ENCODE measurements around the gene KANK2.

KANK2 gene

DNA sequence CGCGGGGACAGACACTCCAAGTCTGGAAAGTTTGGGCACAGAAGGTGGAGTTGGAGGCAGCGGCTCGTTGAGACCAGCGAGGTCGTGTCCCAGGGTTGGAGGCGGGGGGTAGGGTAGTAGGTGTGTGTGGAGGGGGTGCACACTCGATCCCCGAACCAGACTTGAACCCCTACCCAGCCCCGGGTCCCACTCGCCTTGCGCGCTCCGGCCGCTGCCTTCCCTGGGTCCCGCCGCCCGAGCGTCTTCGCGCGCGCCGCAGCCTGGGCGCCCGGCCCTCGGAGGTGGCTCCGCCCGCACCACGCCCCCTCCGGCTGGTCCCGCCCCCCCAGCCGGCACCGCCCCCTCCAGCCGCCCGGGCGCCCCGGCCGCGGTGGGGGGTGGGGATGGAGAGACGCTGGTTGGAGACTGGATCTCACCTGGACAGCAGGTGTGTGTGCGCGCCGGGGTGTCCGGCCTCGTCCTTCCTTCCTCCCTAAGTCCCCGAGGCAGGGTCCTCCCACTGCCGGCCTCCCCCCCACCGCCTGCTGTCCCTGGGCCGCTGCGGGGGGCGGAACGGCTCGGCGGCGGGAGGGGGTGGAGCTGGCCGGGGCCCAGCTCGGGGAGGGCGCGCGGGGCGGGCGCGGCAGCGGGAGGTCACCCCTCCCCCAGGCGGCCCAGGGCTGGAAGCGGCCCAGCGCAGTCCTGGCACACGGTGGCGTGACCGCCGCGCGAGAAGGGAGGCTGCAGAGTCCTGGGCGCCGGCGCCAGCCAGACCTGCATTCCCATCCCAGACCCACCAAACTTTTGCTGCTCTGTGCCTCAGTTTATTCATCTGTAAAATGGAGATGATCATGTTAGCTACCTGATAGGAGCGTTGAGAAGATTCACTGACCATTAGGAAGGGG lies at the start of gene KANK2:
Gene KANK2 (minus strand): TSS at position 255 of the 884 bp plus-strand sequence. CDS start 3,034 bp downstream, outside the sequence.
- Histone ChIP-seq H3K4me3 (ENCODE audit: low read length) (peak within 1 kb of the TSS; percentile 91), H3K36me3 (ENCODE audit: control insufficient read depth, insufficient read depth, low read length) (peaks cover 2% of the 10 kb centered on the region), H3K4me1 (ENCODE audit: control insufficient read depth, insufficient read depth, low read length) (peaks cover 24% of the 10 kb centered on the region), H3K27me3 (ENCODE audit: control insufficient read depth, insufficient read depth, low read length) (no peaks in the 10 kb centered on the region), H3K27ac (ENCODE audit: low read depth, low read length) (peak within 1 kb of the TSS; percentile 94), H3K9ac (ENCODE audit: low read length) (peak within 1 kb of the TSS; percentile 80)

DNA sequence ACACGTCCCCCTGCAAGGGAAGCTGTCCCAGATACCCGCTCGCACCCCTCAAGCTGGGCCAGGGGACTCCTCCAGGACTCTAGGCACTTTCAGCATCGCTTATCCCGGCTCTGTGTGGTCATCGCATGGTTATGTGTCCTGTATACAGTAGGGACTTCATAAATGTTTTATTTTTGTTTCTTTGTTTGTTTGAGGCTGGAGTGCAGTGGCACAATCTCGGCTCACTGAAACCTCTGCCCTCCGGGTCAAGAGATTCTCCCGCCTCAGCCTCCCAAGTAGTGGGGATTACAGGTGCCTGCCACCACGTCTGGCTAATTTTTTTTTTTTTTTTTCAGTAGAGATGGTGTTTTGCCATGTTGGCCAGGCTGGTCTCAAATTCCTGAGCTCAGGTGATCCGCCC lies 49.6 kb upstream of the KANK2 start:
- H3K27ac ChIP-seq (ENCODE audit: low read depth, low read length) = no peak overlapping the region

DNA sequence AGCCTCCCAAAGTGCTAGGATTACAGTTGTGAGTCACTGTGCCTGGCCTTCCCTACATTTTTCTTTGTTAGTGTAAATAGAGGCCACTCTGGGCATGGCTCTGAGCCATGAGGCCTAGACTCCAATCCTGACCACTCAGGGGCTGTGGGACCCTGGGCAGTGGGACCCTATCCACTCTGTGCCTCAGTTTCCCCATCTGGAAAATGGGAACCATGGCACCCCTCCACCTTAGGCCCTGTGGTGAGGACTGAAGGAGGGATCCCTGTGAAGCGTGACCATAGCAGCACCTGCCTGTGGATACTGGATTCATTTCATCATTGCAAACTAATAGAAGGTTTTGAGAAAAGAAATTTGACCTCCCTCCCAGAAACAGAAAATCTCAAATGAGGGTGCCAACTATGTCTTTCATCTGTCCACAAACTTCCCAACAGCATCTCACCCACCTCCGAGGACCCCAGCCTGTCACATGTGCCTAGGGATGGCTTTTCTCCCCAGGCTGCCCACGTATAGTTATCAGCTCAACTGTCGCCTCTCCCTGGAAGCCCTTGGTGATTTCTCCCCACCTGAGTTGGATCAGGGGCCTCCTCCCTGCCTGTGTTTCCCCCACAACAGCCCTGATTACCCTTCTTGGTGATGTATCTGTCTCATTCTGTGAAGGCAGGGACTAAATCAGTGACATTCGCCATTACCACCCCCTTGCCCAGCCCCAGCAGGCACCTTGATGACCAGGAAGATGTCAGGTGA lies 47.7 kb upstream of the KANK2 start:
- H3K27me3 ChIP-seq (ENCODE audit: control insufficient read depth, insufficient read depth, low read length) = no peaks in the 10 kb centered on the region

More for the DNA sequence above, 49.6 kb upstream of the KANK2 start:
- H3K9ac ChIP-seq (ENCODE audit: low read length) = no peak overlapping the region
- no peaks in the 10 kb centered on the region for H3K4me1 ChIP-seq (ENCODE audit: control insufficient read depth, insufficient read depth, low read length)
- H3K36me3 ChIP-seq (ENCODE audit: control insufficient read depth, insufficient read depth, low read length) = peaks cover 12% of the 10 kb centered on the region
- H3K27me3 ChIP-seq (ENCODE audit: control insufficient read depth, insufficient read depth, low read length) = no peaks in the 10 kb centered on the region
- no peak overlapping the region for H3K4me3 ChIP-seq (ENCODE audit: low read length)

DNA sequence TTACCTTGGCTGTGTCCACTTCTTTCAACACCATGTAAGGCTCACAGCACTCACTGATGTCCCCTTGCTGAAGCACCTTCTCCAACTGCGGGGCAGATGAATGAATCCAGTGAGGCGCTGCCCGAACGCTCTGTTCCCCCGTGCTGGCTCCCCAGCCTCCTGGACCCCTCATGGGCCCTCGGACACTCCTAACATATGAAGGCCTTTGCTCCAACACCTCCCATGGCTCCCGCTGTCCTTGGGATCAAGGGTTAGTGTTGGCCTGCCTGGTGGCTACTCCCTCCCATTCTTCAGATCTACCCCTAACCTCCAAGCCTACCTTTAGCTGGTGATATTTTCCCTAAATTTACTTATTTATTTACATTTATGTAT lies 46.4 kb upstream of the KANK2 start:
- H3K36me3 ChIP-seq (ENCODE audit: control insufficient read depth, insufficient read depth, low read length) = peaks cover 7% of the 10 kb centered on the region
- H3K4me1 ChIP-seq (ENCODE audit: control insufficient read depth, insufficient read depth, low read length) = no peaks in the 10 kb centered on the region
- no peak overlapping the region for H3K4me3 ChIP-seq (ENCODE audit: low read length)
- no peak overlapping the region for H3K9ac ChIP-seq (ENCODE audit: low read length)
- no peak overlapping the region for H3K27ac ChIP-seq (ENCODE audit: low read depth, low read length)
- no peaks in the 10 kb centered on the region for H3K27me3 ChIP-seq (ENCODE audit: control insufficient read depth, insufficient read depth, low read length)

More for the DNA sequence above, 47.7 kb upstream of the KANK2 start:
- H3K4me3 ChIP-seq (ENCODE audit: low read length) = no peak overlapping the region
- H3K4me1 ChIP-seq (ENCODE audit: control insufficient read depth, insufficient read depth, low read length) = no peaks in the 10 kb centered on the region
- no peak overlapping the region for H3K27ac ChIP-seq (ENCODE audit: low read depth, low read length)
- H3K9ac ChIP-seq (ENCODE audit: low read length) = no peak overlapping the region
- H3K36me3 ChIP-seq (ENCODE audit: control insufficient read depth, insufficient read depth, low read length) = peaks cover 7% of the 10 kb centered on the region

DNA sequence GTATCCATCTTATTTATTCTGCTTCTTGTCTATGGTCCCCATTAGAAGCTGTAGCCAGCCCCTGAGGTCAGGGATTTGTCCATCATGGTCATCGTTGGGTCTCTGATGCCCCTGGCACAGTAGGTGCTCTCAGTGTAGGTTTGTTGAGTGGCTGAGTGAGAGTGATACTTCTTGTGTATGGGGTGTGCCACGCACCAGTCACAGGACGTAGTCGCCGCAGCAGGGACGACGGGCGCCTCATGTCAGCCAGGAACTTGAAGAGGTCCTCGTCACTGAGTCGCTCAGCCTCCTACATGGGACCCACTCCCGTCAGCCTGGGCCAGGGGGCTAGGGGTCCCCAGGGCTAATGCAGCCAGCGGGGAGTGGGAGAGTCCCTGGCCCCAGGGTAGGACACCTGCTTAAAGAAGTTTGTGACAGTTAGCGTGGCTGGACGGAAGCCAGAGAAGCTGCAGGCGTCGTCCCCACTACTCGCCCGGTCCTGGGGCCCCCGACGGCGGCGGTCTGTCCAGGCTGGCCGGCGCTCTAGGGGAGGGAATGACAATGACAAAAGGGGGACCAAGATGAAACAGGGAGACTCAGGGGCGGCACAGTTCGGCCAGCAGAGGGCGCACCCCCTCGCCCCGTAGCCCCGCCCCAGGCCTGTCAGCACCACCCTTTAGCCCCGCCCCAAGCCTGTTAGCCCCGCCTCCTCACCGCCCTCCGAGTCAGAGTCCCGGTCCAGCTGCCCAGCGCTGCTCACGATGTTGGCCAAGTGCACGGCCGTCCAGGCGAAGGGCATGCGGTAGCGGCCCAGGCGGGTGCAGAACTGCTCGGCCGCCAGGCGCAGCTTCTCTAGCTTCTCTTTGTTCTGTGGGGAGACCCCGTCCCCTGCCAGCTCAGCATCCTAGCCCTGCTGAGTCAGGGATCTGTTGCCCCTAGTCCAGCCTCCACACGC lies 45.8 kb upstream of the KANK2 start:
- H3K27me3 ChIP-seq (ENCODE audit: control insufficient read depth, insufficient read depth, low read length) = no peaks in the 10 kb centered on the region
- peaks cover 7% of the 10 kb centered on the region for H3K36me3 ChIP-seq (ENCODE audit: control insufficient read depth, insufficient read depth, low read length)
- H3K4me1 ChIP-seq (ENCODE audit: control insufficient read depth, insufficient read depth, low read length) = no peaks in the 10 kb centered on the region
- no peak overlapping the region for H3K4me3 ChIP-seq (ENCODE audit: low read length)
- H3K27ac ChIP-seq (ENCODE audit: low read depth, low read length) = no peak overlapping the region
- H3K9ac ChIP-seq (ENCODE audit: low read length) = no peak overlapping the region

DNA sequence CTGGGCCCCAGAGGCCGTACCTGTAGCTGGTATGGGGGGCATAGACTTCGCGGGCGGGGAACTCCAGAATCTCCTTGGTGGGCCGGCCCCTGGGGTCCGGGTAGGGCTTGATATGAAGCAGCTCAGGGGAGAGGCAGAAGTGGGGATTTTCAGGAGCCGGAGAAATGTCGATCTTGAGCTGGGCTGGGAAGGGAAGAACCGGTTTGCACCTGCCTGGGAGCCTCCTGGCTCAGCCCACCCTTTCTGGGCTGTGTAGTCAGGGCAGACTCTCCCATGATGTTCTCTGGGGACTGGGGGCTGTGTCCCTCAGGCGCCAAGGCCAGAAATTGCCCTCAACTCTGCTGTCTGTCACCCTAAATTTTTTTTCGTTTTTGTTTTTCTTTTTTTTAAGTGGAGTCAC lies 44.7 kb upstream of the KANK2 start:
- no peaks in the 10 kb centered on the region for H3K27me3 ChIP-seq (ENCODE audit: control insufficient read depth, insufficient read depth, low read length)
- H3K27ac ChIP-seq (ENCODE audit: low read depth, low read length) = no peak overlapping the region
- no peak overlapping the region for H3K4me3 ChIP-seq (ENCODE audit: low read length)
- H3K9ac ChIP-seq (ENCODE audit: low read length) = no peak overlapping the region
- H3K36me3 ChIP-seq (ENCODE audit: control insufficient read depth, insufficient read depth, low read length) = peaks cover 3% of the 10 kb centered on the region
- no peaks in the 10 kb centered on the region for H3K4me1 ChIP-seq (ENCODE audit: control insufficient read depth, insufficient read depth, low read length)

DNA sequence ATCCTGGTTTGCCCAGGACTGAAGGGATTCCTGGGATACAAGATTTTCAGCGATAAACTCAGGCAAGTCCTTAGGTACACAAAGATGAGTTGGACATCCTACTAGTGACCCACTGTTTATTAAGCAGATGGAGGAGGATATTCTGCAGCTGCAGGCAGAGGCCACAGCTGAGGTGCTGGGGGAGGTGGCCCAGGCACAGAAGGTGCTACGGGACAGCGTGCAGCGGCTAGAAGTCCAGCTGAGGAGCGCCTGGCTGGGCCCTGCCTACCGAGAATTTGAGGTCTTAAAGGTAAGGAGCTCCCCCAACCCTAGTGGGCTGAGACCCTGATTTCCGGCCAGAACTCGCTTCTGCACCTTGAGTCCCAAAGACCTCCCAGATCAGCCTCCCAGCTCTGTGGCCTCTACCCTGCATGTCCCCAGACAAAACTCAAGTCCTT lies 42.7 kb upstream of the KANK2 start:
- H3K4me1 ChIP-seq (ENCODE audit: control insufficient read depth, insufficient read depth, low read length) = no peaks in the 10 kb centered on the region
- no peak overlapping the region for H3K4me3 ChIP-seq (ENCODE audit: low read length)
- no peak overlapping the region for H3K9ac ChIP-seq (ENCODE audit: low read length)
- H3K27me3 ChIP-seq (ENCODE audit: control insufficient read depth, insufficient read depth, low read length) = no peaks in the 10 kb centered on the region
- H3K36me3 ChIP-seq (ENCODE audit: control insufficient read depth, insufficient read depth, low read length) = no peaks in the 10 kb centered on the region
- H3K27ac ChIP-seq (ENCODE audit: low read depth, low read length) = no peak overlapping the region

DNA sequence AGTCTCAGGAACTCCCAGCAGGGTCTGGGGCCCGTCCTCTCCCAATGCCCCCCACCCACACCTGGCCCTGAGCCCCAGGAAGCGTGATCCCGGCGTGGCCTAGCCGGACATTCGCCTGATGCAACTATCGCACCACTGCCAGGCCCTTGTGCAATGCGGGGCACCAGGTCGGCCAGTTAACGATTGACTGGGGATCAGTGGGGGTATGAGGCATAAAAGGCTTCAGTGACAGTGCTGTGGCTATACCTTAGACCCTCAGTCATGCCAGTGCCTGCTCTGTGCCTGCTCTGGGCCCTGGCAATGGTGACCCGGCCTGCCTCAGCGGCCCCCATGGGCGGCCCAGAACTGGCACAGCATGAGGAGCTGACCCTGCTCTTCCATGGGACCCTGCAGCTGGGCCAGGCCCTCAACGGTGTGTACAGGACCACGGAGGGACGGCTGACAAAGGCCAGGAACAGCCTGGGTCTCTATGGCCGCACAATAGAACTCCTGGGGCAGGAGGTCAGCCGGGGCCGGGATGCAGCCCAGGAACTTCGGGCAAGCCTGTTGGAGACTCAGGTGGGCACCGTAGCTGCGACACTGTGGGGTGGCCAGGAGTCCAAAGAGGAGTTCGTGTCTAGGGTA lies 42.1 kb upstream of the KANK2 start, which contains the start of gene ANGPTL8:
Gene ANGPTL8 (plus strand): TSS at position 243 of the 624 bp plus-strand sequence. CDS start 19 bp downstream, at position 262.
- no peak within 1 kb of the TSS for H3K27ac ChIP-seq (ENCODE audit: low read depth, low read length)
- no peak within 1 kb of the TSS for H3K9ac ChIP-seq (ENCODE audit: low read length)
- no peaks in the 10 kb centered on the region for H3K4me1 ChIP-seq (ENCODE audit: control insufficient read depth, insufficient read depth, low read length)
- no peak within 1 kb of the TSS for H3K4me3 ChIP-seq (ENCODE audit: low read length)
- H3K27me3 ChIP-seq (ENCODE audit: control insufficient read depth, insufficient read depth, low read length) = no peaks in the 10 kb centered on the region
- no peaks in the 10 kb centered on the region for H3K36me3 ChIP-seq (ENCODE audit: control insufficient read depth, insufficient read depth, low read length)

DNA sequence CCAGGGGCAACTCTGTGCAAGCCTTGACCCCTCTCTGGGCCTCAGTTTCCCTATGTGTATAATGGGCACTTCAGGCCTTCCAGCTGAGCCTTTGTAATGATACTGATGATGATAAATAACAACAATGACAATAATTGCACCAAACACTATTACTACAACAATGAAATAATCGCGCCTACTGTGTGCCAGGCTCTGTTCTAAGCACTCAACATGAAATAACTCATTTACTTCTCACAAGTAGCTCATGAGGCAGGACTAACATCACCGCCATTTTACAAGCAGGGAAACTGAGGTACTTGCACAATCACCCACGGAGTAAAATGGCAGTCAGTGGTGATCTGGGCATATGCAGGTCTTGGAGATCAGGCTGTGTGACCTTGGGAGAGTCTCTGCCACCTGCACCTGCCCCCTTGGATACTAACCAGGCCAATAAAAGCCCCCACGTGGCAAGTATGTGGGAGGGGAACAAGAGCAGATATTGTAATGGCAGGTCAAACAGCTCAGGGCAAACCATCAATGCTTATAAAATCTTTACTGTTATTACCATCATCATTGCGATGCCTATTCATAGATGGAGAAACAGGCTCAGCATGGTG lies 41.5 kb upstream of the KANK2 start:
- Histone ChIP-seq H3K4me3 (ENCODE audit: low read length) (no peak overlapping the region), H3K27ac (ENCODE audit: low read depth, low read length) (no peak overlapping the region), H3K27me3 (ENCODE audit: control insufficient read depth, insufficient read depth, low read length) (no peaks in the 10 kb centered on the region), H3K36me3 (ENCODE audit: control insufficient read depth, insufficient read depth, low read length) (no peaks in the 10 kb centered on the region), H3K9ac (ENCODE audit: low read length) (no peak overlapping the region), H3K4me1 (ENCODE audit: control insufficient read depth, insufficient read depth, low read length) (no peaks in the 10 kb centered on the region)

DNA sequence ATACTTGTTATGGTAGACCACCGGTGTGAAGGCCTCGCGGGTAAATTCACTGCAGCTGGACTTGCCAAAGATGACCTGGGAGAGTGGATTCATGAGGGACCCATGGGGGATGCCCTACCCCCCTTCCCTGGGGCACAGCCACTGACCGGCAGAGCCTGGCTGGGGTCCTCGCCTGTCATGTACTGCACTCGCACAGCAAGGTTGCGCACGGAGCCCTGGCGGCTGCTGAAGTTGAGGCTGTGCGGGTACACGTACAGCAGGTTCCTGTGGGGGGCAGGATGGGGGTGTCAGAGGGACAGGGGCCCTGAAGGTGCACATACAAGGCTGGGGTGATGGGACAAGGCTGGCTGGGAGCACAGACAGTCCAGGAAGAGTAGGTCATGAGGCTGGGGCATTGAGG lies 40.7 kb upstream of the KANK2 start:
- Histone ChIP-seq H3K4me1 (ENCODE audit: control insufficient read depth, insufficient read depth, low read length) (no peaks in the 10 kb centered on the region), H3K36me3 (ENCODE audit: control insufficient read depth, insufficient read depth, low read length) (no peaks in the 10 kb centered on the region)

DNA sequence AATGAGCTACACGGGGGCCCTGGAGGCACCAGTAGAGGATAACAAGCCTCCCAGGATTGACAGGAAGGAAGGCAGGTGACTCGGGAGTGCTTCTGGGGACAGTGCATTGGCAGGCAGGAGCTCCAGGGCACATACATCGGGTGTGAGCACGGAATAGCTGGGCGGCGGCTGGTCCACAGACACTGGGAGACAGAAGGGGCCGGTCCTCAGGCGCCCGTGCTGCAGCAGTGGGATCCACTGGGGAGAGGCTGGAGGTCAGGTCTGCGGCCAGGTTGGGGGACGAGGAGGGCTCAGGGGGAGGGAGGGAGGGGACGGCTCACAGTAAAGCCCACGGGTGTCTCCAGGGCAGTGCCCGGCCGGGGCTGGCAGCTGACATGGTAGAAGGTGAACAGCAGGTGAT lies 40.0 kb upstream of the KANK2 start:
- Histone ChIP-seq H3K27ac (ENCODE audit: low read depth, low read length) (no peak overlapping the region), H3K4me3 (ENCODE audit: low read length) (no peak overlapping the region), H3K36me3 (ENCODE audit: control insufficient read depth, insufficient read depth, low read length) (peaks cover 6% of the 10 kb centered on the region), H3K27me3 (ENCODE audit: control insufficient read depth, insufficient read depth, low read length) (no peaks in the 10 kb centered on the region), H3K9ac (ENCODE audit: low read length) (no peak overlapping the region), H3K4me1 (ENCODE audit: control insufficient read depth, insufficient read depth, low read length) (no peaks in the 10 kb centered on the region)

More for the DNA sequence above, 40.7 kb upstream of the KANK2 start:
- Histone ChIP-seq H3K4me3 (ENCODE audit: low read length) (no peak overlapping the region), H3K27me3 (ENCODE audit: control insufficient read depth, insufficient read depth, low read length) (no peaks in the 10 kb centered on the region), H3K27ac (ENCODE audit: low read depth, low read length) (no peak overlapping the region), H3K9ac (ENCODE audit: low read length) (no peak overlapping the region)

Data from rectal smooth muscle tissue (tissue), 1 donor.